NCI-H2196 (cell line): ENCODE measurements around the gene C11orf21.
"Not testable (repeated sequence)": the region's sequence is repeated elsewhere in the genome, so short reads cannot be mapped to it uniquely, and the experiment has no call there.

Source experiments
- DNase-seq: peaks from one replicate; lab custom pipeline; 2025; ENCODE audit not compliant: unreplicated experiment; lab: John Stamatoyannopoulos, UW

C11orf21 gene

DNA sequence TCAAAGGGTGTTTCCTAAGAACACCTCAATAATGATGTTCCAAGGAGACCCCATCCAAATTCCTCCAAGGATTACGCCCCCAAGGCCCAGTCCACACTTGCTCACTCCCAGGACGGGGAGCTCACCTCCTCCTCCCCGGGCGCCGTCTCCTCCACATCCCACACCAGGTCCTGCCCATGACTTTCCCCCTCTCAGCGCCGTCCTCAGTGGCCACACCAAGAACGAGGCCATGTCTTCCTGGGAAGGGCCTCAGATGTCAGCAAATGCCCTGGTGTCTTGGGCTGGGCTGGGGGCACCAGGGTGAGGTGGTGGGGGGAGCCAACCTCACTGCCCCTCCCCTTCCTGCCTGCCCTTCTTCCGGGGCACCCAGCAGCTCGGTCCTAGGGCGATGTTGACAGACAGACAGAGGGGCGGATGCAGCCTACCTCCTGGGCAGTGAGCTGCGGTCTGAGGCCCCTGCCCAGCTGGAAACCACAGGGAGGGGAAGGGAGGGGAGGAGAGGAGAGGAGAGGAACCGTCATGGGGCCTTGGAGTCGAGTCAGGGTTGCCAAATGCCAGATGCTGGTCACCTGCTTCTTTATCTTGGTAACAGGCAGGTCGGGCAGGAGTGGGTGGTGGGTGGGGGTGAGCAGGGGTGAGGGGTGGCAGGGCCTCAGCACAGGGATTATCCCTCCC, at the start of gene C11orf21, which contains the start of gene TSPAN32:
Gene C11orf21 (minus strand): TSS at position 288 of the 675 bp plus-strand sequence. CDS start 110 bp downstream, at position 178.
Gene TSPAN32 (plus strand): TSS at position 383 of the 675 bp plus-strand sequence. CDS start 137 bp downstream, at position 520.
- DNase-seq = no peak

DNA sequence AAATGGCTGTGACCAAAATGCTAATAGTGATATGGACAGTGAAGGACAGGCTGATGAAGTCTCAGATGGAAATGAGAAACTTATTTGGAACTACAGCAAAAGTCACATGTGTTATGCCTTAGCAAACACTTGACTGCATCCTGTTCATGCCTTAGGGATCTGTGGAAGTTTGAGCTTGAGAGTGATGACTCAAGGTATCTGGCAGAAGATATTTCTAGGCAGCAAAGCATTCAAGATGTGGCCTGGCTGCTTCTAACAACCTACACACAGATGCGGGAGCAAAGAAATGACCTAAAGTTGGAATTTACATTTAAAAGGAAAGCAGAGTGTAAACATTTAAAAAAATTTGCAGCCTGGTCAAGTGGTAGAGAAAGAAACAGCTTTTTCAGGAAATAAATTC, 47.3 kb upstream of the C11orf21 start:
- DNase-seq = no peak

DNA sequence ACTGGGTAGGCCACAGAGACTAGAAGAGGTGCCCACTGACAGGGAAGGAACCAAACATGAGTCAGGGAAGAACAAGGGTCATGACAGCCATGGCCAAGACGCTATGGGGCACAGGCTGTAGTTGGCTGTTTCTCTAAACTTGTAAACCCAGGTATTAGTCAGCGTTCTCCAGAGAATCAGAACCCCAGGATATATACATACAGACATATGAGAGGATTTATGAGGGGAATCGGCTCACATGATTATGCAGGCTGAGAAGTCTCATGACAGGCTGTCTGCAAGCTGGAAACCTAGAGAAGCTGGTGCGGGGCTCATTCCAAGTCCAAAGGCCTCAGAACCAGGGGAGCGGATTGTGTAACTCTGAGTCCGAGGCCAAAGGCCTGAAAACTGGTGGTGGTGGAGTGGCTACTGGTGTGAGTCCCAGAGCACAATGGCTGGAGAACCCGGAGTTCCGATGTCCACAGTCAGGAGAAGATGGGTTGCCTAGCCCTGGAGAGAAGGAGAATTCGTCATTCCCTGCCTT, 45.7 kb upstream of the C11orf21 start:
- DNase-seq = no peak

DNA sequence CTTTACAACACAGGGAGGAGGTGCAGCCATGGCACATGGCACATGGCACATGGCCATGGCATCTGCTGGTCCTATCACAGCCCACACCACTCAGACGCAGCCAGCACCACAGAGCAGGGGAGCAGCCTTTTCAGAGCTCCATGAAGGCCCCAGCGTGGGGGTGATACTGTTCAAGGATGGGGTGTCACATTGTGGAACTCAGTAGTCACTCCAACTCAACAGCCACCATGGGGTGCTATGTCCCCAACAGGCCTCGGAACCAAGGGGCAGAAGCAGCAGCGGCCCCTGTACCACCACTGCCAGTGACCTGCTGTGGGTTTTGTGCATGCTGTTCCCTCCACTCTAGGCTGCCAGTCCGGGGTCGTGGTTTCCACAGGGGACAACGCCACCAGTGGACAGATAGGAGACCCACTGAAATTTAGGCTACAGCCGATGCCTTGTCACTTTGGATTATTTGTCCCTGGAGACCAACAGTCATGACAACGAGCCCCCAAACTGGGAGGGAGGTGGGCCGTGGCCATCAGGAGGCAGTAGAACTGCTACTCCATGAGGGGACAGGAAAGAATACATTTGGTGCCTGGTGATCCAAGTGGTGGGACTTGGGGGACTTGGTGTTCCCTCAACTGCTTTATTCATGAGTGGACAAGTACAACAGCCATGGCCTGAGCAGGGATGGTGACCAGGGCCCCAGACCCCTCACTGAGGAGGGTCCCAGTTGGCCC, 45.0 kb upstream of the C11orf21 start:
- no peak for DNase-seq

DNA sequence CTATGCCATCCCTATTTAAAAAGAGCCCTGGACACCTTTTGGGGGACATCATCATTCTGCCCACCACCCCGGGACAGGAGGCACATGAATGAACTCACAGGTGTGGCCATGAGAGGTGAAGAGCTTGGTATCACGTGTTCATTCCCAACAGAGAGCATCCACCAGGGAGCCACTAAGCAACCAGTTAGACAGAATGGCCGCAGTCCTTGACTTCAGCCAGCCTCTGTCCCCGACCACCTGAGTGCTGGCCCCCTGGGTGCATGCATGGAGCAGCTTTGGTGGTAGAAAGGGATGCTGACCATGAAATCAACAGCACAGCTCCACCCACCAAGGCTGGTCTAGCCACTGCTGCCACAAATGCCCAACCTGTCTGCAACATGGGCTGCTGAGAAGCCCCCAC, 44.3 kb upstream of the C11orf21 start:
- no peak for DNase-seq

DNA sequence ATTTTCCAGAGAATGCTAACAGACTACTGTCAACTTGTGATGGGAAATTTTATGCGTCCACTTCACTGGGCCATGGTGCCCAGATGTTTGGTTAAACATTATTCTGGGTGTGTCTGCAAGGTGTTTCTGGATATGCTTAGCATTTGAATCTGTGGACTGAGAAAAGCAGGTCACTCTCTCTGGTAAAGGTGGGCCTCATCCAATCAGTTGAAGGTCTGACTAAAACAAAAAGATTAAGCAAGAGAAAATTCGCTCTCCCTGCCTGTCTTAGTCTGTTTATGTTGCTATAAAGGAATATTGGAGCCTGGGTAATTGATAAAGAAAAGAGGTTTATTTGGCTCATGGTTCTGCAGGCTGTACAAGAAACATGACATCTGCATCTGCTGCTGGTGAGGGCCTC, 43.3 kb upstream of the C11orf21 start:
- no peak for DNase-seq

DNA sequence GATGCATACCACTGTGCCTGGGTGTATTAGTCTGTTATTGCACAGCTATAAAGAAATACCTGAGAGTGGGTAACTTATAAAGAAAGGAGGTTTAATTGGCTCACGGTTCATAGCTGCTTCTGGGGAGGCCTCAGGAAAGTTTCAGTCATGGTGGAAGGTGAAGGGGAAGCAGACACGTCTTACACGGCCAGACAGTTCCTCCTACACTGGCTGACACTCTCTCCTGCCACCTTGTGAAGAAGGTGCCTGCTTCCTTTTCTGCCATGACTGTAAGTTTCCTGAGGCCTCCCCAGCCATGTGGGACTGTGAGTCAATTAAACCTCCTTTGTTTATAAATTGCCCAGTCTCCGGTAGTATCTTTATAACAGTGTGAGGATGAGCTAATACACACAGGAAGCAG, 41.8 kb upstream of the C11orf21 start:
- no peak for DNase-seq

DNA sequence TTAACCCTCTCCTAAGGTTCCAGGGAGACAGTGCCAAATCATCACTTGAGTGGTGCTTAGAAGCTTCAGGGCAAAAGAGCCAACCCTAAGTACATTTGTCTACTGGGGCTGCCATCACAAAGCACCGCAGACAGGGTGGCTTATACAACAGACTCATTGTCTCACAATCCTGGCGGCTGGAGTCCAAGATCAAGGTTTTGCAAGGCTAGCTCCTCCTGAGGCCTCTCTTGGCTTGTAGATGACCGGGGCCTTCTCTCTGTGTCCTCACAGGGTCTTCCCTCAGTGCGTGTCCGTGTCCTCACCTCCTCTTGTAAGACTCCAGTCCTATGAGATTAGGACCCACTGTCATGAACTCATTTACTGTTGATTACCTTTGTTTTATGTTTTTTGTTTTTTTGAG, 41.3 kb upstream of the C11orf21 start:
- DNase-seq = no peak

DNA sequence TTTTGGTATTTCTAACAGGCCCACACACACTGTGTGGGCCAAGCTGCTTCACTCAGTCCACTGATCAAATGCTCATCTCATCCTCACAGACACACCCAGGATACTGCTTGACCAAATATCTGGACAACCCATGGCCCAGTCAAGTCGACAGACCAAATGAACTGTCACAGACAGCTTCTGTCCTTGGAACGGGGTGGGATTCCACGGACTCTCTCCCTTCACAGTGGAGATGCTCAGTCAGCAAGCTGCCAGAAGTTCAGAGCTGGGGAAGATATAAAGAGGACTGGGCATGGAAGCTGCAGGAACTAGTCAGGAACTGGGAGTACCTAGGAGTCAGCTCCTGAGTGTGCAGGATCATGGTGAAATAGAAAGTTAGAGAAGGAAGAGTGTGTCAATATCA, 40.8 kb upstream of the C11orf21 start:
- DNase-seq = no peak

DNA sequence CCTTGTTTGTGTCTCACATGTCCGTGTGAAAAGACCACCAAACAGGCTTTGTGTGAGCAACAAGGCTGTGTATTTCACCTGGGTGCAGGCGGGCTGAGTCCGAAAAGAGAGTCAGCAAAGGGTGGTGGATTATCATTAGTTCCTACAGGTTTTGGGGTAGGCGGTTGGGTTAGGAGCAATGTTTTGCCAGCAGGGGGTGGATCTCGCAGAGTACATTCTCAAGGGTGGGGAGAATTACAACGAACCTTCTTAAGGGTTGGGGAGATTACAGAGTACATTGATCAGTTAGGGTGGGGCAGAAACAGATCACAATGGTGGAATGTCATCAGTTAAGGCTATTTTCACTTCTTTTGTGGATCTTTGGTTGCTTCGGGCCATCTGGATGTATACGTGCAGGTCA, 37.0 kb upstream of the C11orf21 start:
- DNase-seq = not testable (repeated sequence)

DNA sequence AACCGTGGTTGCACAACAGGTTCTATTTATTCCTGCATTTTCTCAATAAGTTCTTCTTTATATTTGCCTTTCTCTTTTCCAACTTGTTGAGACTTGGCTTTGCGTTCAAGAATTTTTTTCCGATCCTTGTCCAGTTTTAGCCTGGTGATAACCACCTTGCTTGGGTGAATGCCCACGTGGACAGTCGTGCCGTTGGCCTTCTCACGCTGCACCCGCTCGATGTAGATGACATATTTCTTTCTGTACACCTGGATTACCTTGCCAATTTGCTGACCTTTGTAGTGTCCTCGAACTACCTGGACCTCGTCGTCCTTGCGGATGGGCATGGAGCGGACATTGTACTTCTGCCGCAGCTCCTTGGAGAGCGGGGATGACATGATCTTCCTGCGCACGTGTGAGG, 33.6 kb upstream of the C11orf21 start:
- not testable (repeated sequence) for DNase-seq

DNA sequence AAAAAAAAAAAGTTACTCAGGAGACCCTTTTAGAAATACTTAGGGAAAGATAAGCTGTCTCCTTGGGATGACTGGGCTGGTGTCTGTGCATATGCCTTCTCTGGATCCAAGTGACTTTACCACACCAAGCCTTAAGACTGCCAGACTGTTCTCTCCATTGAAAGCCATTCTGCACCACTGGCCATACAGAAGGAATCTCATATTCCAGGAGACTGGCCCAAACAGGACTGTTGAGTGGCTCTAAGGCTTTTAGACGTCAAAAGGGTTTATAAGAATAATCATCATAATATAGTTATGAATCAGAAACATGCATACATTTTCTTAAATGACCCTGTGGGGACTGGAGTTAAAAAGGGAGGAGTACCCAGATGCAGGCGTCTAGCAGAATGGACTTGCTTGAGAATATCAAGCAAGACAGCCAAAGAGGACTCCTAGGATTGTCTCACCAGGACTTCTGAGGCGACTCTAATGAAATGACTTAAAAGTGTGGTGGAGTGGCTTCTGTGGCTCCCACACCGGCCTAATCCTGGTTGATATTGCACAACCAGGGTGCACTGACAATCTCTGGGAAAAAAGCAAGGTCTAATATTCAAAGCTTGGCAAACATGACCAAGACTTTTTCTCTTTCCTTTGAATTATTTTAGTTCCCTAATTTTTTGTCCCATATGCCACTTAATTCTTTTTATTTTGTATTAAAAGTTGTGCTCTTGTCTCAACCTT, 31.9 kb upstream of the C11orf21 start:
- DNase-seq = not testable (repeated sequence)

DNA sequence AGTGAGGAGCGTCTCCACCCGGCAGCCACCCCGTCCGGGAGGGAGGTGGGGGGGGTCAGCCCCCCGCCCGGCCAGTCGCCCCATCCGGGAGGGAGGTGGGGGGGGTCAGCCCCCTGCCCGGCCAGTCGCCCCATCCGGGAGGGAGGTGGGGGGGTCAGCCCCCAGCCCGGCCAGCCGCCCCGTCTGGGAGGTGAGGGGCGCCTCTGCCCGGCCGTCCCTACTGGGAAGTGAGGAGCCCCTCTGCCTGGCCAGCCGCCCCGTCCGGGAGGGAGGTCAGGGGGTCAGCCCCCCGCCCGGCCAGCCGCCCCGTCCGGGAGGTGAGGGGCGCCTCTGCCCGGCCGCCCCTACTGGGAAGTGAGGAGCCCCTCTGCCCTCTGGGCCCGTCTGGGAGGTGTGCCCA, 30.9 kb upstream of the C11orf21 start:
- DNase-seq = not testable (repeated sequence)

DNA sequence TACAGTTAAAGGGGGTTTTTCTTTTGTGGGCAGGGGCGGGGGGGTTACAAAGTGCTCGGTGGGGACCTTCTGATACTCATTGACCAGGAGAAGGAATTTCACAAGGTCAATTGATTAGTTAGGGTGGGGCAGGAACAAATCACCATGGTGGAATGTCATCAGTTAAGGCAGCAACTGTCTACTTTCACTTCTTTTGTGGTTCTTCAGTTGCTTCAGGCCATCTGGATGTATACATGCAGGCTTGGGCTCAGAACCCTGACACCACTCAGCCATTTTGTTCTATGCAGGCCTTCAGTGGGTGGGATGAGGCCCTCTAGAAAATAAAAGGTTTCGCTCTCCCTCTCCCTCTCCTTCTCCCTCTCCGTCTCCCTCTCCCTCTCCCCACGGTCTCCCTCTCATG, 29.7 kb upstream of the C11orf21 start:
- DNase-seq = no peak

DNA sequence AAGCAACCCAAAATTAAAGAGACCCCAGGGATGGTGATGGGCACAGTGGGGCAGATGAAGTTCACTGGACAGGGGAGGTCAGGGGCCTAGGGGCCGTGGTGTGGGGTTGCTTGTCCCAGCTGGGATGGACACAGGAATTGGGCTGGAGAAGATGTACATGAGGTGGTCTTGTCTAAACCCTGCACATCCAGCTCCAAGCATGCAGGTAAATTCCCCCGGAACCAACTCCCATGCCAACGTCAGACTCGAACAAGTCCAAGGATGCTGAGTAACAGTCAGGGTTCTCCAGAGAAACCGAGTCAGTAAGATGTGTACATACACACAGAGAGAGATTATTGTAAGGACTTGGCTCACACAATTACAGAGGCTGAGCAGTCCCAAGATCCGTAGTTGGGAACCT, 29.0 kb upstream of the C11orf21 start:
- DNase-seq = no peak

DNA sequence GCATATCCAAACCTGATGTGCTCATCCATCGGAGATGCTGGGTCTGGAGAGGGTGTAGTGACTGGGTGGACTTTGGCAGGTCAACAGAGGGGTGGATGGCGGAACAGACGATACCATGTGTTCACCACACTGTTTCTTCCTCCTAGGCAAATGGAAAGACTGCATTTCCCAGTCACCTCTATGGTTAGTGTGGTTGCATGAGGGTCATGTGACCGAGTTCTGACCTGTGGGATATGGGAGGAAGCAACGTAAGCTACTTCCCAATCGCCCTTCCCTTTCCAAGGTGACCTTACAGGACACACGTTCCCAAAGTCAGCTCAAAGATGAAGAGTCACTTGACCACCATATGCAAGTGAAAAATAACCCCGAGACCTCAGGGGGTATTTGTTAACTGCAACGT, 27.8 kb upstream of the C11orf21 start:
- DNase-seq = no peak

DNA sequence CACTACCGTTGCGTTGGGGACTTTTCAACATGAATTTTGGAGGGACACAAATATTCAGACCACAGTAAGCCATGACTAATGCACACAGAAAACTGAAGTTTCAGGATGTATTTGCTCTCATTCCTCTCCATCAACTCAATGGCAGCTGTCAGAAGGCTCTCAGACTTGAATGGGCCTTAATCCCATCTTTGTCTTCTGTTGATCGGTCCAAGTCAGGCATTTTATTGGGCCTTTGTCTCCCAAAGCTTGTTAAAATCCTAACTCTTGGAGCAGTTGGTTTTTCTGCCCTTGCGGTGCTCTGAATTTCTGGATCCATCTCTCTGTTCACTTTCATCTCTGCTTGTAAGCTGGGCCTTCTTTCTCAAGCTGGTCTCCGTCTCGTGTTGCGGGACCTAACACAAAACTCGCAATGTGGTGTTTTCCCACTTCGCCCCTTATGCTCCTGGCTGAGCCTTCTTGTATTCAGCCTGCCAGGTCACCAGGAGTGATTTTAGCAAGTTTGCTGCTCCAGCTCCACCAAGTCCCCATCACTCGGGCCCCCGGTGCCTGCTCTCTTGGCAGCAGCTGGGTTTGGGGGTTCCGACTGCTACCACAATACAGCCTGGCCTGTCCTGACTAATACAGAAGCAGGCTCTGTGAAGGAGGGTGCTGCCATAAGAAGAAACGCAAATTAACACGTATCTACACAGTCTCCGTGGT, 27.1 kb upstream of the C11orf21 start:
- no peak for DNase-seq

DNA sequence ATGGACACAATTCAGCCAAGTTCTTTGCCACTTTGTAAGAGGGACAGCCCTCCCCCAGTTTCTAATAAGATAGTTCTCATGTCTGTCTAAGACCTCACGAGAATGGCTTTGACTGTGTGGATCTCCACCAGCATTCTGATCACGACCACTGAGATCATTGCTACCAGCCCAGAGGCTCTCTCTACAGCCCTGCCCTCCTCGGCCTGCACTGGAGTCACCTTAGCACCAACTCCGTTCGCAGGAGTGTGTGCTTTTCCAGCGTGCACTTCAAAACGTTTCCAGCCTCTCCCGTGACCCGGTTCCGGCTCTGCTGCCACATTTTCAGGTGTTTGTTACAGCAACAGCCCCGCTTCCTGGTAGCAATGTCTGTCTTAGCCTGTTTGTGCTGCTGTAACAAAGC, 26.3 kb upstream of the C11orf21 start:
- DNase-seq = no peak

DNA sequence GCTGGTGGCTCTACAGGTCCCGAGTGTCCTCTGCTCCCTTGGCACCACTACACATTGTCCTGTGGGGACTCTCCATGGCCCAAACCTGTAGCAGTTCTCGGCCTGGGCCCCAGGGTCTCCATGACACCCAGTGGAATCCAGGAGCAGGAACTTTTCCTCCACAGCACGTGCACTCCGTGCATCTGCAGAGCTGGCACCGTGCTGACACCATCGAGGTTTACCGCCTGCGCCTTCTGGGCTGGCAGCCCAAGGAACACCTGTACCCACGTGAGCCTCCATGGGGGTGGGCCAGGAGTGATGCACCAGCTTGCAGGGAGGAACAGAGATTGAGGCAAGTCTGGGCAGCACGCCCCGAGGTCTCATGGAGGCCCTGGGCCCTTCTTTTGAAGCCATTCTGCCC, 25.3 kb upstream of the C11orf21 start:
- DNase-seq = no peak

DNA sequence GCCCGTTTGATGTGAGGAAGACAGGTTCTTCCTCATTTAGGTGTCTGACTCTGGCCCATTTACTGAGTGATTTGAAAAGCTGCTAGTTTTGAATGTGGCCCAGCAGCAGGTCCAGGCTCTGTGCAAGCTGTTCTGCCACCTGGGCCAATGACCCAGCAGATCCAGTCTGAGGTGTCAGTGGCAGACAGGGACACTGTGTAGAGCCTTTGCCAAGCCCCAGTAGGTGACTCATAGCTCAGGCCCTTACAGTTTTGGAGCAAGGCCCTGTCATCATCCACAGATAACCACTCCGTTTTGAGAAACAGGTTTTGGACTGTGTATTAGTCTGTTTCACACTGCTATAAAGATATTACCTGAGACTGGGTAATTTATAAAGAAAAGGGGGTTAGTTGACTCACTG, 24.0 kb upstream of the C11orf21 start:
- DNase-seq = no peak

DNA sequence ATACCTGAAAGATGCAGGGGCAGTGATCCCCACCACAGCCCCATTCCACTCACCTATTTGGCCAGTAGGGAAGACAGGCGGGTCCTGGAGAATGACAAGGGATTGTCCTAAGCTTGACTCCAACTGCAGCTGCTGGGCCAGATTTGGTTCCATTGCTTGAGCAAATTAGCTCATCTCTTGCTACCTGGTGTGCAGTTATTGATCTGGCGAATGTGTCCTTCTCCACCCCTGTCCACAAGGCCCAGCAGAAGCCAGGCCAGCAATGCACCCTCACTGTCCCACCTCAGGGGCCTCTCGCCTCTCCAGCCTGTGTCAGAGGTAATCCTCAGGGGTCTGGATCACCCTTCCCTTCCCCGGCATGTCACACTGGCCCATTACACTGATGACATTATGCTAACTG, 23.4 kb upstream of the C11orf21 start:
- DNase-seq = no peak
